PFSK-1 (cell line): ENCODE measurements around the gene HES4.

ENCODE experiments used
- FOXP2 ChIP-seq: optimal IDR thresholded peaks from 2 replicates; pipeline ENCODE3; 2011; ENCODE audit warnings: borderline replicate concordance, control low read depth, inconsistent platforms; ENCODE audit not compliant: insufficient read depth; ENCODE audit errors: extremely low read length, extremely low read depth
- POLR2AphosphoS5 ChIP-seq: IDR thresholded peaks from 2 replicates; pipeline ENCODE4 v1.6.1; 2012; ENCODE audit warnings: low read depth, mild to moderate bottlenecking, control low read depth, low read length, moderate library complexity
- SIN3A ChIP-seq: IDR thresholded peaks from 2 replicates; pipeline ENCODE4 v1.6.1; 2012; ENCODE audit warnings: mild to moderate bottlenecking, low read length, moderate library complexity, borderline replicate concordance; ENCODE audit not compliant: insufficient read depth
- TAF1 ChIP-seq: IDR thresholded peaks from 2 replicates; pipeline ENCODE4 v1.6.1; 2012; ENCODE audit warnings: low read length, control low read depth, borderline replicate concordance; ENCODE audit not compliant: insufficient read depth
- TF ChIP-seq, protein P1 (sequence below), 2 experiments: IDR thresholded peaks; 2 replicates each; pipeline versions ENCODE4 v1.6.1 to v1.8.0; 2011 to 2012; ENCODE audit warnings: low read depth in 2 of 2, low read length in 2 of 2, control low read depth in 1 of 2, inconsistent platforms in 1 of 2, mild to moderate bottlenecking in 1 of 2, moderate library complexity in 1 of 2; ENCODE audit not compliant: insufficient read depth in 1 of 2

The HES4 gene

DNA sequence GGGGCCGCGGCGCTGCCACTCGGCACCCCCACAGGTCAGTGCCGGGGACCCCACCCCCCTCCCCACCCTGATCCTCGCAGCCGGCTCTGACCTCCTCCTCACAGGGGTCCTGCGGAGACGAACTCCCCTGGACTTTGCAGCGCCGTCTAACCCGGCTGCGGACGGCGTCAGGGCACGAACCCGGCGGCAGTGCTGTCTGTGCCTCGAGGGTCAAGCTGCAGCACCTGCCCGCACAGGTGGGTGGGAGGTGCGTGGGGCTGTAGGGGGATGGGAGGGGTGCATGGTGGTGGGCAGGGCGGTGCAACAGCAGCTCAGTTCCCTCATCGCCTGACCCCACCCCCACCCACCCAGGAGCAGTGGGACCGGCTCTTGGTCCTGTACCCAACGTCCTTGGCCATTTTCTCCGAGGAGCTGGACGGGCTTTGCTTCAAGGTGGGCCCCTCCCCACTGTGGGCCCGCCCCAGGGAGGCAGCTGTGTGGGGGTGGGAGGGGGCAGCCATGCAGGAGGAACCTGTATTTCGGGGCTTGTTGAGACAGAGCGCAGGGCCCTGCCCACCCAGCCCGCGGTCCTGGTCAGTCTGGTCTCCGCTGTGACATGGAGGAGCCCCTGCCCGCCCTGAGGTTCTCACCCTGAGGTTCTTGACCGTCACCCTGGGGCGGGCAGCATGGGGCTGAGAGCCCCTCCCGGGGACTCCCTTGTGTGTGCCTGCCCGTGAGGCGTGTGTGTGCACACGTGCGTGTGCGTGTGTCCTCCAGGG, 28.7 kb downstream of the HES4 start:
- TF ChIP-seq TAF1 = no peak
- TF ChIP-seq POLR2AphosphoS5 = no peak
- TF ChIP-seq SIN3A = no peak
- no peak for TF ChIP-seq FOXP2
- TF ChIP-seq, protein P1, sequence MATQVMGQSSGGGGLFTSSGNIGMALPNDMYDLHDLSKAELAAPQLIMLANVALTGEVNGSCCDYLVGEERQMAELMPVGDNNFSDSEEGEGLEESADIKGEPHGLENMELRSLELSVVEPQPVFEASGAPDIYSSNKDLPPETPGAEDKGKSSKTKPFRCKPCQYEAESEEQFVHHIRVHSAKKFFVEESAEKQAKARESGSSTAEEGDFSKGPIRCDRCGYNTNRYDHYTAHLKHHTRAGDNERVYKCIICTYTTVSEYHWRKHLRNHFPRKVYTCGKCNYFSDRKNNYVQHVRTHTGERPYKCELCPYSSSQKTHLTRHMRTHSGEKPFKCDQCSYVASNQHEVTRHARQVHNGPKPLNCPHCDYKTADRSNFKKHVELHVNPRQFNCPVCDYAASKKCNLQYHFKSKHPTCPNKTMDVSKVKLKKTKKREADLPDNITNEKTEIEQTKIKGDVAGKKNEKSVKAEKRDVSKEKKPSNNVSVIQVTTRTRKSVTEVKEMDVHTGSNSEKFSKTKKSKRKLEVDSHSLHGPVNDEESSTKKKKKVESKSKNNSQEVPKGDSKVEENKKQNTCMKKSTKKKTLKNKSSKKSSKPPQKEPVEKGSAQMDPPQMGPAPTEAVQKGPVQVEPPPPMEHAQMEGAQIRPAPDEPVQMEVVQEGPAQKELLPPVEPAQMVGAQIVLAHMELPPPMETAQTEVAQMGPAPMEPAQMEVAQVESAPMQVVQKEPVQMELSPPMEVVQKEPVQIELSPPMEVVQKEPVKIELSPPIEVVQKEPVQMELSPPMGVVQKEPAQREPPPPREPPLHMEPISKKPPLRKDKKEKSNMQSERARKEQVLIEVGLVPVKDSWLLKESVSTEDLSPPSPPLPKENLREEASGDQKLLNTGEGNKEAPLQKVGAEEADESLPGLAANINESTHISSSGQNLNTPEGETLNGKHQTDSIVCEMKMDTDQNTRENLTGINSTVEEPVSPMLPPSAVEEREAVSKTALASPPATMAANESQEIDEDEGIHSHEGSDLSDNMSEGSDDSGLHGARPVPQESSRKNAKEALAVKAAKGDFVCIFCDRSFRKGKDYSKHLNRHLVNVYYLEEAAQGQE (IDR thresholded peaks at IDR 0.05; ENCODE audit: insufficient read depth in 1 of 2, low read depth in 2 of 2, low read length in 2 of 2) = no peak

DNA sequence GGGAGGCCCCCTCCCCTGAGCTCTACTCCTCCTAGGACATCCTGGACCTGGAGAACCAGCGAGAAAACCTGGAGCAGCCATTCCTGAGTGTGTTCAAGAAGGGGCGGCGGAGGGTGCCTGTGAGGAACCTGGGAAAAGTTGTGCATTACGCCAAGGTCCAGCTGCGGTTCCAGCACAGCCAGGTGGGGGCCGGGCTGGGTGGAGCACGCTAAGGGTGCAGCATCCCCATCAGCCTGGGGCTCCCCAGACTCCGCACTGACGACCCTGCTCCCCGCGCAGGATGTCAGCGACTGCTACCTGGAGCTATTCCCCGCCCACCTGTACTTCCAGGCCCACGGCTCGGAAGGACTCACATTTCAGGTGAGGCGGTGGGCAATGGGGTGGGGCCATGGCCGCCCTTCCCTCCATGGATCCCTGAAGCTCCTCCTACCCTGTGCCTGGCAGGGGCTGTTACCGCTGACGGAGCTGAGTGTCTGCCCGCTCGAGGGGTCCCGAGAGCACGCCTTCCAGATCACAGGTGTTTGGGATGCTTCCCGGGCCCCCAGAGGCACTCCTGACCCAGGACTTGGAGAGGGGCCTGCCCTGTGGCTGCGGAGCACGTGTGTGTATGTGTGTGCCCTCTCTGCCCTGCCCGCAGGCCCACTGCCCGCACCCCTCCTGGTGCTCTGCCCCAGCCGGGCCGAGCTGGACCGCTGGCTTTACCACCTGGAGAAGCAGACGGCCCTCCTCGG, 29.5 kb downstream of the HES4 start:
- no peak for TF ChIP-seq FOXP2
- TF ChIP-seq SIN3A = no peak
- TF ChIP-seq POLR2AphosphoS5 = no peak
- no peak for TF ChIP-seq TAF1
- TF ChIP-seq, protein P1 (IDR thresholded peaks at IDR 0.05; ENCODE audit: insufficient read depth in 1 of 2, low read depth in 2 of 2, low read length in 2 of 2) = no peak

DNA sequence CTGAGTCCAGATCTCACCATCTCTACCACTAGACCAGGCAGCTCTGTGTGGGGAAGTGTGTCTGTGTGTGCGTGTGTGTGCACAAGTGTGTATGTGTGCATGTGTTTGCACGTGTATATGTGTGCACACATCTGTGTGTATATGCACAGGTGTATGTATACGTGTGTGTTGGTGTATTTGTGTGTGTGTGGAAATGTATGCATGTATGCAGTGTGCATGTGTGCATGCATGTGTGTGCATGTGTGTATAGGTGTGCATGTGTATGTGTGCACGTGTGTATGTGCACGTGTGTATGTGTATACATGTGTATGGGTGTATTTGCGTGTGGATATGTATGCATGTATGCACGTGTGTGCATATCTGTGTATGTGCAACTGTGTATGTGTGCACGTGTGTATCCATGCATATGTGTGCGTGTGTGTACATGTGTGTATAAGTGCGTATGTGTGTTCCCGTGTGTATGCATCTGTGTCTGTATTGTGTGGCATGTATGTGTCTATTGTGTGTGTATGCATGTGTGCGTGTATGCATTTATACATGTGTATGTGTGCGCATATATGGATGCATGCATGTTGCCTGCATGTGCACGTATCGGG, 30.5 kb downstream of the HES4 start:
- no peak for TF ChIP-seq TAF1
- no peak for TF ChIP-seq FOXP2
- TF ChIP-seq, protein P1 (IDR thresholded peaks at IDR 0.05; ENCODE audit: insufficient read depth in 1 of 2, low read depth in 2 of 2, low read length in 2 of 2) = no peak
- no peak for TF ChIP-seq SIN3A
- TF ChIP-seq POLR2AphosphoS5 = no peak

DNA sequence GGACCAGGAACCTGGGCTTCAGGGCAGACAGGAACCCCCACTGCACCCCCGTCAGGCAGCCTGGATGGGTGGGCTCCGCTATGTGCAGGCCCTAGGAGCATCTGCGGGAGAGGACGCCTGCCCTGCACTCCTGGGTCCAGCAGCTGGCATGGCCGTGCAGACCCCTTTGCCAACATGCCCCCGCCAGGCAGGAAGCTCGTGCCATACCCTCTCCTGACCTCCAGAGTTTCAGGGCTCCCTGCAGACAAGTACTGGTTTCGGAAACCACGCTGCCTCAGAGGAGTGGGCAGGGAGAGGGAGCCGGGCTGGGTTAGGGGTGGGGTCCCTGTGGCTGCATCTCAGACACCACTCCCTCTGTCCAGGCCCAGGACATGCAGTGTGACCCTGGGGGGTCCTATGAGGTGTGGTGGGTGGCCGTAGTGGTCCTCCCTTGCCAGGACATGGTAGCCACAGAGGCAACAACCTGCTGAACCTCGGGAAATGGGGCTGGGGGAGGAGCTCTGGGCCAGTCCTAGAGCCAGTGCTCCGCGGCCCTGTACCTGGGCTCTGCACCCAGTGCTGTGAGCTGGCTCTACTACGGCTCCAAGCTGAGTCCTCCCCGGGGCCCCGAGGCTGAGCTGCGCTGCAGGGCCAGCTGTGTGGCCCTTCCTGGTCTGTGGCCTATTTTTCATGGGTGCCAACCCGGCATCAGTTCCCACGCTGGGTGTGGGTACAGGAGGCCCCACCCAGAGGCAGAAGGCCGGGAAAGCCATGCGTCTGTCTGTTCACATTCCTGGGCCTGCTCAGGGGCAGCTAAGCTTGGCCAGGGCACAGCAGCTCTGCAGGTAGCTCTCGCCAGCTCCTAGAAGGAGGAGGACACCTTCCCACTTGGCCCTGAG, 32.2 kb downstream of the HES4 start:
- TF ChIP-seq FOXP2 (no peak), POLR2AphosphoS5 (no peak), SIN3A (no peak), TAF1 (no peak)
- TF ChIP-seq, protein P1 (IDR thresholded peaks at IDR 0.05; ENCODE audit: insufficient read depth in 1 of 2, low read depth in 2 of 2, low read length in 2 of 2) = no peak
